NCI-H82 (cell line): ENCODE results near the gene RAB3A.
"Not testable (repeated sequence)": the region's sequence is repeated elsewhere in the genome, so short reads cannot be mapped to it uniquely, and the experiment has no call there.

Source experiments
- DNase-seq: peaks from one replicate; lab custom pipeline; 2025; lab: John Stamatoyannopoulos, UW

The RAB3A gene

GRCh38 chr19:18168673-18169381 is 35.0 kb downstream of the RAB3A start:
- no peak for DNase-seq

- DNase-seq: peak; percentile 79
Observed at GRCh38 chr19:18167975-18168645, 35.7 kb downstream of the RAB3A start.

- DNase-seq: no peak
Observed at GRCh38 chr19:18167011-18167410, 36.8 kb downstream of the RAB3A start.

DNA sequence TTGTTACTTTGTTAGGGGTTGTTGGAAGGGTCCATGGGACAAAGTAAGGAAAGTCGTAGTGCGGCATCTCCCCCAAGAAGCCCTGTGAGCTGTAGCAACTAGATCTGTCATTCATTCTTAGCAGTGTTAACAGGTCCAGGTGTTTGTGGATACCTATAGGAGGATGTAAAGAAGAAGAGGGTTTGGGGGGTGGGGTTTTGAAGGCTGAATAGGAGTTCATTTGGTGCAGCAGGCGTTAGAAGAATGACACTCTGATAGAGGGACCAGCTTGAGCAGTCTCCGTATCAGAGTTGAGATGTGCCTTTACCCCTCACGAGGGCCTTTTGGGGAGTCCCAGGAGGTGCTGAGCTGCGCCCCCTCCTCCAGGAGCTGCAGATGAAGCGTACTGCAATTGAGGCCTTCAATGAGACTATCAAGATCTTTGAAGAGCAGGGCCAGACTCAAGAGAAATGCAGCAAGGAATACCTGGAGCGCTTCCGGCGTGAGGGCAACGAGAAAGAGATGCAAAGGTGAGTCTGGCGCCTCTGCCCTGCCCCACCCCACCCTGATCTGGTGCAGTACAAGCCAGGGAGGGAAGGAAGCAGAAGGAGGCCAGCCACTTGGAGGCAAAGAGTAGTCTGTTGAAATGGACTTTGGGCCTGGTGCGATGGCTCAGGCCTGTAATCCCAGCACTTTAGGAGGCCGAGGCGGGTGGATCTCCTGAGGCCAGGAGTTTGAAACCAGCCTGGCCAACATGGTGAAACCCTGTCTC is 37.9 kb downstream of the RAB3A start:
- no peak for DNase-seq

DNA sequence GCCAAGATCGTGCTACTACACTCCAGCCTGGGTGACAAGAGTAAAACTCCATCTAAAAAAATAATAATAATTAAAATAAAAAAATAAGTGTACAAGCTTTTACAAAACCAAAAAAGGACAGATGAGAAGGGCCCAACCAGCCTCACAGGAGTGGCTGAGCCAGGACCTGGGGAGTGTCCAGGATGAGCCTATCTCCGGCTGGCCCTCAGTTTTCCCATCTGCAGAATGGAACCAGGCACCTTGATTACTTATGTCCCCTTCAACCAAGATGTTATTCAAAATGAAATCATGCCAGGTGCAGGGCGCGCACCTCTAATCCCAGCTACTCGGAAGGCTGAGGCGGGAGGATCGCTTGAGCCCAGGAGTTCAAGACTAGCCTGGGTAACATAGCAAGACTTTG is 39.8 kb downstream of the RAB3A start:
- no peak for DNase-seq

DNA sequence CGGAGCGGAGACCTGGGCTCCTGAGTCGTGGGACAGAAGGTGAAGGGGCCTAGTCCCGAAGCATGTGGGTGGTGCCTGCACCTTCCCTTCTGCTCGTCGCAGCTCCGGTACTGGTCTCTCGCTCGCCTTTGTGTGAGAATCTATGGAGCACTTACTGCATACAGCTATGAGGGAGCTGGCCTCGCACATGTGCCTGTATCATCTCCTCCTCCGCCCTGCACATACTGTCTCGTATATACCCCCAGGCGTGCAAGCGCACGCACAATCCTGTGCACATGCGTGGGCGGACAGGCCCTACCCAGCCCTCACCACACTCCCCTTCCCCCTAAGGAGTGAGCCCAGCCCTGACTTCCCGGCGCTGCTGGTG is 42.2 kb downstream of the RAB3A start:
- no peak for DNase-seq

GRCh38 chr19:18160971-18161635 is 42.7 kb downstream of the RAB3A start:
- peak; percentile 73 for DNase-seq

- DNase-seq: no peak
Observed at GRCh38 chr19:18160493-18160970, 43.3 kb downstream of the RAB3A start.

GRCh38 chr19:18159810-18160209 is 44.0 kb downstream of the RAB3A start:
- no peak for DNase-seq

GRCh38 chr19:18159059-18159616 is 44.7 kb downstream of the RAB3A start:
- DNase-seq: not testable (repeated sequence)

GRCh38 chr19:18158467-18158866 is 45.4 kb downstream of the RAB3A start:
- no peak for DNase-seq

DNA sequence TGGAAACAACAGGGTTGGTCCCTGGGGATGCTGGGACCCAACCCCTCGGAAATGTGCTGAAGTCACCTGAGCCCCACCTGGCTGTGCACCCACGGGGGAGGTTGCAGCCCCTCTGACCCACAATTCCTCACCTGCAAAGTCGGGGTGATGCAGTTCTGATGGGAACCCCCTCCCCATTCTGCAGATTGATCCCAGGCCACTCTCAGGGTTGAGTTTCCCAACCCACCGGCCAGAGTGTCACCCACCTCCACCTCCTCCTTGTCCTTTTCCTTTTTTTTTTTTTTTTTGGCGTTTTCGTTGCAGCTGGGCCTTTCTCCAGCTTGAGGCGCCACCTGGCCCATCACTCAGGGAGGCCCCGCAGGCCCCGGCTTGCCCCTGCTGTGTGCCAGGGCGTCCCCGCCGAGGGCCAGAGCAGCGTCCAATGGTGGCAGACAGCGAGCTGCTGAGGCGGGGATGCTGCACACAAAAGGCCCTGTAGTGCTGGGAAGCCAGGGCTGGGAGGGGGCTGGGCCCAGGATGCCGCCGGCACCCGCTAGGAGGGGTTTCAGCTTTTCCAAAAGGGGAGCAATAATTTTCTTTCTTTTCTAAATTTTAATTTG is 46.3 kb downstream of the RAB3A start:
- no peak for DNase-seq

- peak; percentile 59 for DNase-seq
Observed at GRCh38 chr19:18156841-18157464, 46.9 kb downstream of the RAB3A start.

GRCh38 chr19:18156268-18156667 is 47.6 kb downstream of the RAB3A start:
- DNase-seq: no peak

DNA sequence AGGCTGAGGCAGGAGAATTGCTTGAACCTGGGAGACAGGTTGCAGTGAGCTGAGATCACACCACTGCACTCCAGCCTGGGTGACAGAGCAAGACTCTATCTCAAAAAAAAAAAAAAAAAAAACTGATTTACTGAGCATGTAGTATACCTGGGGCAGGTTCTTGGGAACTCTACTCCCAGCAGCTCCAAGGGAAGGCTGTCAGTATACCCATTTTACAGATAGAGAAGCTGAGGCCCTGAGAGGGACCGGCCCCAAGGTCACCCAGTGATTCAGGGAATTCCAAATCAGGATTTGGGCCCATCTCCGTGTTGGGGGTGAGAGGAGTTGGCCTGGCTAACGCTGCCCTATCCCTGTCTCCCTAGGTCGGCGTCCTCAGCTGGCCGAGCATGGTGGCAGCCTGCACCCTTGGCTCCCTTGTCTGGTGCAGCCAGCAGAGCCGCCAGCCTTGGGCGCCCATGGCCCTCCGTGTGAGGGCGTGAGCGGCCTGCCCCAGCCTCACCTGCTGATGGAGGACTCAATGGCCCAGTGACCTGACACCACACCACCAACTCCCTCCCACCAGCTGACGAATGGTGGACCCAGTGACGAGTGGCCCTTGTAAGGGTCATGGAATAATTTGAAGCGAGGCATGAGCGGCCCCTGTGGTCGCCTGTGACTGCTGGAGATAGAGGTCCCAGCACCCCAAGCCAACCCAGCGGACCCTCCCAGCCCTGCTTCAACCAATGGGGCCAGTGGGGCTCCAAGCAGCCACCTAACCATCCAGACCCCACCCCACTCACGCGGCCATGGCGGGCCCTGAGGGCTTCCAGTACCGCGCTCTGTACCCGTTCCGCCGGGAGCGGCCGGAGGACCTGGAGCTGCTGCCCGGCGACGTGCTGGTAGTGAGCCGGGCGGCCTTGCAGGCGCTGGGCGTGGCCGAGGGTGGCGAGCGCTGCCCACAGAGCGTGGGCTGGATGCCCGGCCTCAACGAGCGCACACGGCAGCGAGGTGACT is 48.5 kb downstream of the RAB3A start:
- no peak for DNase-seq

DNA sequence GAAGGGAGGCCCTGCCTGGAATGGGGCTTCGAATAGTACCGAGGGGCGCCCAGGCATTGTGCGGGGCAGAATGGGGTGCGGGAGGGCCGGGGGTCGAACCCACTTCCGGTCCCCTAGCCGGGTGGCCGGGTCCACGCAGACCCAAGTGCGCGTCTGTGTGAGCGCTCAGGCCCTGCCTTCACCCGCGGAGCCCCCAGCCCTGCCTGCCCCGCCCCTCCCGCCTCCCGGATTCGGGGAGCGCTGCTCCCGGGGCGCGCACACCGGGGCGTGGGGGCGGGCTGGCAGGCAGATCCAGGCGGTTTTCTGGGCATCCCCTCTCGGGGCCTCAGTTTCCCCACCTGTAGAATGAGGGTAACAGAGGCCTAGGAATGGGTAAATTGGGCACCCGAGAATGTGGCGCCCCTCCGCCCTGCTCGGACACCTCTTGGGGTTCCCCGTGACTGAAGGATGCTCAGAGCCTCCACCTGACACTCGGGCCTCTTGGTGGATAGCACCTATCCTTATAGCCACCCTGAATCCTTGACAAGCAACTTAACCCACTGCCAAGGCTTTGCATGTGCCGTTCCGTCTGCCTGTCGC is 50.2 kb downstream of the RAB3A start:
- DNase-seq: peak; percentile 55

GRCh38 chr19:18152817-18153555 is 50.9 kb downstream of the RAB3A start, which contains the start of gene PIK3R2:
PIK3R2 (plus strand) TSS chr19:18153163; CDS start chr19:18155880, 2,717 bp downstream.
- peak; percentile 100 for DNase-seq

- peak; percentile 100 for DNase-seq
Observed at GRCh38 chr19:18152442-18152816, 51.4 kb downstream of the RAB3A start.
